GM19099 (cell line): ENCODE results near the gene DDX10.

Experiments
- POLR2A ChIP-seq: IDR thresholded peaks from 3 replicates; pipeline ENCODE4 v1.6.1; 2011; ENCODE audit warnings: low read depth; ENCODE audit not compliant: insufficient read length; ENCODE audit errors: extremely low read depth

Gene DDX10

DNA sequence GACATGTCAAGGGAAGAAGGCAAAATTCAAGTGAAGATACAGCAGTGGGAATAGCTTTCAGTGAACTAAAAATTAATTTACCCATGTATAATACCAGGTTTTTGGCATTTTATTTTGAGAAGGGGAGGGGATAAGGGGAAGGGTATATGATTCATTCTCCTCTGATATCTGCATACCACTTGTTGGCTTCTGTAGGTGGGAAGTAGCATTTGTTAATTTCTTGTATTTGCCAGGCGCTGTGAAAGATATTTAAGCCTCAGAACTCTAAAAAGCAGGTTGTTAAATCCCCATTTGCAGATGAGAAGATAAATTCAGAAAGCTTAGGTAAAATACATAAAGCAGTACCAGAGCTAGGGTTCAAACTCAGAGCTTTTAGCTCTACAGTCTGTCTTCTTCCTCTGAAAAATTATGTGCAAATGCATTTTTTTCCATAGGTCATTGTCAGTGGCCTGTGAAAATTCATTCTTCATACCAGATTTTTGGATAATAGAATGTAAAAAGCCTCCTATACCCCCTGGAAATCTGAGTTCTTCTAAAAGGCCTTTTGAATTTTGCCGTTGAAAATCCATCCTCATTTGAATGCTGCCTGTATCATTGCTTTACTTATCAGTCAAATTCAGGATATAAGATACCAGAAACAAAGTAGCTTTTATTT is 221.3 kb downstream of the DDX10 start:
- no peak for TF ChIP-seq POLR2A

DNA sequence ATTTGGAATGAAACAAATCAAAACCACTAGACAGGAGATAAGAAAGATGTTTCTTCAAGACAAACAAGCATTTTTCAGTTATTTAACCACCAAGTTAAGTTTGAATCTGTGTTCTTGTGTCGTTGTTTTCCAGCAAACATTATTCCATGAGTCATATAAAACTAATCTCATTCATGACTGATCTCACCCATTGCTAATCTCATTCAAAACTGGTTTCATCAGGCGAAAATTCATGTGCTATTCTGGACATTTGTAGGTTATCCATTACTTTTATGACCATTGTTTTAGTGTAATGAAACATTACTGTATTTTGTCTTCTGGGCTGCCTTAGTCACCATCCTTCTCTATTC is 221.8 kb downstream of the DDX10 start:
- TF ChIP-seq POLR2A = no peak

DNA sequence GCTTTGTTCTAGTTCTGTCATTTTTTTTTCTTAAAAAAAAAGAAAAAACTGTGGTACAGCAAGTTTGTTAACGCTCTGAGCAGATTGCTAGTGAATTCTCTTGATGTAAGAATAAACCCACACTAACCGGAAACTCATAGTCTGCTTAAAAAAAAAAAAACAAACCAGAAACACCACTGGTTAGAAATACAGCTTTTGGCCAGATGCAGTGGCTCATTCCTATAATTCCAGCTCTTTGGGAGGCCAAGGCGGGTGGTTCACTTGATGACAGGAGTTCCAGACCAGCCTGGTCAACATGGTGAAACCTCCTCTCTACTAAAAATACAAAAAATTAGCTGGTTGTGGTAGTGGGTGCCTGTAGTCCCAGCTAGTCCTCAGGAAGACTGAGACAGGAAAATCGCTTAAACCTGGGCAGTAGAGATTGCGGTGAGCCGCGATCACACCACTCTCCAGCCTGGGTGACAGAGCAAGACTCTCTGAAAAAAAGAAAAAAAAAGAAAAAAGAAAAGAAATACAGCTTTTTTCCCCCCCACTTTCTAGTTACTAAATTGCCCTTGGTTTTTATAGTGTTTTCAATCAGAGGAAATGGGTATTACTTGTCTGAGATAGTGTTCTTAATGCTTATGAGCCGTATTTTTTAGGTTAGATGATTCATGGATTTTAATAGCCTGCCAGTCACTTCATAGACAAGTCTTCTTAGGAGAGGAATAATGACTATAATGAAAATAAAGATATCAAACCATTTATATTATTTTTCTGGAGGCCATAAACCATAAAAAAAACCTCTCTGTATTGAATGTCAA is 222.8 kb downstream of the DDX10 start:
- no peak for TF ChIP-seq POLR2A

DNA sequence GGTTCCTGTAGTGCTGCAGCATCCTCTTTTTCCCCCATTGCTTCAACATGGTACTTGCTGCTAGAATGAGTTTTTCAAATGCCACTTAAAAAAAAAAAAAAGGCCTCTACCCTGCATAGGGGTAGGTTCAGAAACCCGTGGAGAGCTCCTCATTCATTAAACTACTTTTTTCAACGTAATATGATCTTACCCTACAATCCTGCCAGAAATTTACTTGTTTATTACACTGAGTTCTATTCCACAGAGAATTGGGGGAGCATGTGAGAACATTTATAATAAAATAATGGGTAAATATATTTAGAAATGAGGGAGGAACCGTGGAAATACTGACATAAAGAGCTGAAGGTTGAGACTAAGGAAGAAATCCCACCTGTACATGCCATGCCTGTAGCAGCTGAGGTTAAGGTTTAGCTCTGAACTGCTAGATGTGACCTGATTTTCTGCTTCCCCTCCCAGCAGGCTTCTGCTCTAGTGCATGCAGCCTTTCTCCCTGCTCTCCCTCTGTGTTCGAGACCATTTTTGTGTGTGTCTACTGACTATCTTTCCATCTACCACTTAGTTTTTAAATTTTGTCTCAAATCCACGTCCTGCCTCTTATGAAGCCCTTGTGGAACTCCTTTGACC is 225.7 kb downstream of the DDX10 start:
- no peak for TF ChIP-seq POLR2A

DNA sequence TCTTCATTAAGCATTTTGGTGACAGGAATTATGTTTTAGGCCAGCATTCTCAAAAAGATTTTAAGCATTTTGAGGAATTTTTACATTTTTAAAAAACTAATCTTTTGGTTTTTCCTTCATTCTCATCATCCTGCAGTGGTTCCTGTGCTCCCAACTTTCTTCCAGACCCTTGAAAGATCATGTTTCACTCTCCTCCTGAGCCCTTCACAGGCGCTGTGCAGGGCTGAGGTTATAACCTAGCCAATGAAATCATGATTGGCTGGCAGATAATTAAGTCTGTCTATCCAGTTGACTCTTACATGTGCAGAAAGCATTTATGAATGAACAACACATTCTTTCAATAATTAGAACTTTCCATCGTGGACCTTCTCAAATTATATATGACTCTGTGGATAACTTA is 226.3 kb downstream of the DDX10 start:
- TF ChIP-seq POLR2A = no peak

DNA sequence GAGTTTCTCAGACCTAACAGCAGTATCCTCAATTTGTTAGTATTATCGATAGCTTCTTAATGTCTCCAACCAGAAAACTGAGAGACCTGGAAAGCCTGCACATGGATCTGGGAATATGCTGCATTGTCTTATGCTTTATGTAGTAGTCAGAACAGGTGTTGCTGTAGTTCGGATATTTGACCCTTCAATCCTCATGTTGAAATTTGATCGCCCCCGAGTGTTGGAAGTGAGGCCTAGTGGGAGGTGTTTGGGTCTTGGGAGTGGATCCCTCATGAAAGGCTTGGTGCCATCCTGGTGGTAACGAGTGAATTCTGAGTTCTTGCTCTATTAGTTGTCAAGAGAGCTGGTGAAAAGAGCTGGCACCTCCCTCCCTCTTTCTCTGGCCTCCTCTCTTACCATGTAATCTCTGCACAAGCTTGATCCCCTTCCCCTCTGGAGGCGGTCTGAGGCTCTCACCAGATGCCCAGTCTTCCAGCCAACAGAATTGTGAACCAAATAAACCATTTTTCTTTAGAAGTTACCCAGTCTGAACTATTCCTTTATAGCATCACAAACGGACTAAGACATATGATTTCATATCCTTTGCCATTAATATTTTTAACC is 227.1 kb downstream of the DDX10 start:
- TF ChIP-seq POLR2A = no peak

DNA sequence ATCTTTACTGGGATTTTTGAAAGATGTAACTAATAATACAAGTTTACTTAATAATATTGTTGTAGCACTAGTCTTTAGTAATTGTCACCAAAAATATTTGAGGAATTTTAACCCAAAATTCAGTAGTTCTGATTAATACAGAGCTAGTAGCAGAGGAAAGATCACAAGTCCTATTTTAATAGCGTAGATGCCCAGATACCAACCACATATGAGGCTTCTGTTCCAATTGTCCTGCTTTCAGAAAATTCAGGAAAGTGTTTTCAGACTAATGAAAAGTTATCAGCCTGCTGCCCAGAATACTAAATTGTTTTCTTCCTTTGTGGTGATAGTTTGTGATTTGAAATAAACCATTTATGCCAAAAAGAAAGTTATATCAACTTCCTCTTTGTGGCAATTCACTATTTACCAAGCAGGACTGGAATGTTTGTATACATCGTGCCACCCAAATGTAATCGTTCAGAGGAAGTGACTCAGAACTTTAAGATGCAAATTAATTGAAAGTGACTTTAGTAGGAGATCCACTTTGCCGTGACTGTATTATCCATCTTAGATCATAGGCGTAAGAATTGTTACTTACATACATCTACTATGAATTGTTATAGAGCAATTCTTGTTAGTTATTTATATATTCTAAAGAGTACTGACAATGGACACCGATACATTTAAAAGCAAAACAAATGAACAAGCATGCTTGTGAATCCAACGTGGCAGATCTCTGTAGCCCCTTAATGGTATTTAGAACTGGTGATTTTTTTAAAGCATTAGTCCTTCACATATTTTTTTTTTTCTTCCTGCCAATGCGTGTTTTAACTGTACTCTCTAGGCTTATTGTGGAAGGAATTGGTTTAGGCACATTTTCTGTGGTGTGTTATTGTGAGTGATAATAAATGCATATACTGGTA is 231.0 kb downstream of the DDX10 start:
- TF ChIP-seq POLR2A = no peak

DNA sequence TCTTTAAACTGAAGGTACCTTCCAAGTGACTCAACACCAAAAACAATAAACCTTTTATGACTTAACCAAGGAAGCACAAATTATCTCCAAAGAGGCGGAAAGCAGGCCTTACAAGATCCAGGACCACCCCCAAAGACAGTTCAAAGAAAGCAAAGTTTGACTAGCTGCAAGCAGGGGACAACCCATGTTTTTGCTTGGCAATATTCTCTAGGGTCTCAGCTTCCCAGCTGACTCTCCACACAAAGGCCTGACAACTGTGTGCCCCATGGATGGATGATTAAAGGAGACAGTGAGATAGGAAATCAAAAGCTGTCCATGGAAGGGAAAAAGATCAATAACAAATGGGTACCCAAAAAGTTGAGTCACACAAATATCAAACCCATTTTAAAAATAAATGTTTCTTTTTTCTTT is 232.2 kb downstream of the DDX10 start:
- no peak for TF ChIP-seq POLR2A

DNA sequence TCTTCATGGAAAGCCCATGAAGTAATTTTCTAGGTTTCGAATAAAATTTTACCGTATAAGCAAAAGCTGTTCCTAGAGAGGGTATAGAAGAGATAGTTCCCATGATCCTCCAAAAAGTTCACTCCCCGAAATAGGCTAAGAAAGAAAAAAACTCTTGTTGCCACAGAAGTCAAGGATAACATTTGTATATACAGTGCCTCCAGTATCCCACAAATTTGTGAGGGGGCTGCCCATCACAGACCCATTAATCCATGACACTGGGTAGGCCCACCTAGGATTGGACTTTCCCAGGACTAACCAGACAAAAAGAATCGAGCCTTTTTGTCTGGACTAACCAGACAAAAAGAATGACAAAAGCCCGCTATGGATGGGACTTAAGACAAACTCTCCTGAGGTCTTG is 233.0 kb downstream of the DDX10 start:
- no peak for TF ChIP-seq POLR2A

DNA sequence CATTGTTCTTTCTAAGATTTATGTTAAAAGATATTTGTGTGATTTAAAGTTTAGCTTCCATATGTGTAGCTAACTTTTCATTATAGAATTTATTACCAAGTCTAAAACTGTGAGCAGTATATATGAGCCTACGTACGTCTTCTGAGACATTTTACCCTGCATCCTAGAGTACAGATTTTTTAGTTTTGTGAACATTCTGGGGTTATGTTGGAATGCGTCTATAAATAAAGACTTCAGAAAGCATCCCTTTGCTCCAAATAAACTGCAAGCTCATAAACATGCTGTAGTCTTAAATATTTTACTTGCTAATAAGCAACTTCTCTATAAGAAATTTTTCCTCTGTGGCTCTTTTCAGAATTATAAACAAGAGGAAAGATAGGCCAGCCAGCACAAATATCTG is 236.5 kb downstream of the DDX10 start:
- no peak for TF ChIP-seq POLR2A

DNA sequence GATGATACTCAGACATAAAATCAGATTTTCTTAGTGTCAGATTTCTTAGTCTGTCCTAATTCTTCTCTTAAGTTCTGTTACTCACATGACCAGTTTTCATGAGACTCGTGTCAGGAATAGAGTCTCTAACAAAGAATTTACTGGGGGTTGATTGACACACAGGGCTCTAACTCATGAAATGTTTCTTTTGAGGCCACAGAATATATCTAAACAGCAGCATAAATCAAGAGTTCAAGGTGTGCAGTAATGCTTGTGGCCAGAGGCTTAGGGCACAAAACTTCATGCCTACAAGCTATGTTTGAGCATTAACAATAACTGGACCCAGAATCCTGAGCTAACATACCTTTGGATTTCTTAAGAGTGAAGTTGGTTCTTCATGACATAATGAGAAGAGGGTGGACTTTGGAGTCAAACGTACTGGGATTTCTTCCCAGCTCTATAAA is 237.2 kb downstream of the DDX10 start:
- TF ChIP-seq POLR2A = no peak

DNA sequence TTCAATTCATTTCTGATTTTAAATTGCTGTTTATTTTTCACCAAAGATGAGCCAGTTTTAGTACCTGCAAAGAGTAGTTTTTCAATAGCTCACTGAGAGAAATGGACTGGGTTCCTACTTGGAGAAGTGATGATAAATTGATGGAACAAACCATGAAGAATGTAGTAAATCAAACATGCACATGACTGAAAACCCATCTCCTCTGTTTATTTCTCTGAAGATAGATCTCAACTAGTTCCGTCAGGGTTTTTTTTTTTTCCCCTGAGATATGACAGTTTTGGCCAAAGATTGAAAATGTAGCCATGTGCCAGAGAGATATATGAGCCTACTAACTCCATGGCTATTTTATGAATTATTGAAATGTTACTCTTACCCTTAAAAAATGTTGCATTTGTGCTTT is 239.6 kb downstream of the DDX10 start:
- no peak for TF ChIP-seq POLR2A

DNA sequence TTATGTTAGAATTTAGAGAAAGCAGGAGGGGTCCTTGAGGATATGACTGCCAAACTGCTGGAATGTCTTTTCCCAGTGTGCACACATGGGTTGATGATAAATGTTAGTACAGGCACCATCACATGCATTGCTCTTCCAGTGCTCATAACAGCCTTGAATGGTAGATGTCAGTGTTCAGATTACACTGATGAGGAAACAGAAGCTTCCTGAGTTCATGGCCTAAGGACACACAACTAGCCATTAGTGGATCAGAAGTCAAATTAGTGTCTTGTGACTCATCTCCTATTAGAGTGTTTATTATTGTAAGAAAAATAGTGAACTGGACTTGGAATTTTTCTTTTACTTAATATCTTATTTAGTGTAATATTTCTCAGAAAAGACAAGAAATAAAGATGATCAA is 241.5 kb downstream of the DDX10 start:
- TF ChIP-seq POLR2A = no peak

DNA sequence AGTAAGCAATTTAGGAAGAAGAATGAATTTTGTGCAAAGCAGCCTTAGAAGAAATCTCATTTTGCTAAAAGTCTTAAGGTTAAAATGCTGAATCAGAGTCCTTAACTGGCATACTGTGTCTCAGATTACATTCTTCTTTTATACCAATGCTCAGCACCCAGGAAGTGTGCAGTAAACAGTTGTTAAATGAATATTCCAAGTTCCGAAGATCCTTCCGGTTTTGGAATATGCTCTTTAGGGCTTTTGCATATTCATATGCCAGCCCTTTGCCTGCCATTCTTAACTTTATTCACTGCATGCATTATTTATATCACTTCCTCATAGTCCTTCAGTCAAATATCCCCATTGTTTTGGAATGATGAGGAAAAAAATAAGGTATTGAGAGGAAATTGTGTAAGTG is 242.0 kb downstream of the DDX10 start:
- TF ChIP-seq POLR2A = no peak

DNA sequence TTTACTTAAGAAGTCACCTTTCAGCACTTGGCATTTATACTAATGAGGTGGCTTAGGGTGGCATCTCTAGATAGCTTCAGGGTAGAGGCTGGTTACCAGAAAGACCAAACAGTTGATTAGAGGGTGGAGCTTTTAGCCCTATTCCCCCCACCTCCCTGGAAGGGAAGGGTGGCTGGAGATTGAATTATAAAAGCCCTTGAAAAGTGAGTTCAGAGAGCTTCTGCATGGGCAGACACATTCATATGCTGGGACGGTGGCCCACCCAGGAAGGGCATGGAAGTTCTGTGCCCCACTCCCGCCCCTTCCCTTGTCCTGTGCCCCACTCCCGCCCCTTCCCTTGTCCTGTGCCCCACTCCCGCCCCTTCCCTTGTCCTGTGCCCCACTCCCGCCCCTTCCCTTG is 244.2 kb downstream of the DDX10 start:
- no peak for TF ChIP-seq POLR2A
